Measurements from ENCODE around the gene PSORS1C1. TPM values are rescaled to one million over a fixed set of nuclear protein-coding genes. Genes with fewer than 3 reads are reported as not detected.

Gene PSORS1C1
- polyA plus RNA-seq, 1 donor (not counting 4 experiments of a cell fraction or from before 2014, with no cell fraction given), result 5.7 TPM

DNA sequence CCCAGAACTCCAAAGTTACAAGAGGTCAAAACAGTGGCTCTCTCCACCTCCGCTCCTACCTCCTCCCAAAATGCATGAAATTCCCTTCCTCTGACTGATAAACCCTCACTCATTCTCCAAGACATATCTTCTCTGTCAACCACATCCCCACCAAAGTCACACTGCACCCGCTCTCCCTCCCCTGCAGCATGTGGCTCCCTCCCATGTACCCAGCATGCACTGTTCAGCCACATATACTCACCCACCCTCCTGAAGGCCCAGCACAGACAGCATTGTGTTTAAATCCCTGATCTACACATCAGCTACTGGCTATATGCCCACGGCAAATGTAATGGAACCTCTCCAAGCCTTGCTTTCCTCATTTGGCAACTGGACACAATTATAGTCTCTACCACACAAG, 61.4 kb downstream of the PSORS1C1 start:
- no peak overlapping the region for H2AFZ ChIP-seq (ENCODE audit: control insufficient read depth, low read length)
- peaks cover 17% of the 10 kb centered on the region for H3K4me1 ChIP-seq (ENCODE audit: control insufficient read depth, extremely low read depth, insufficient read depth, low read length)
- no peaks in the 10 kb centered on the region for H3K79me2 ChIP-seq (ENCODE audit: control insufficient read depth, insufficient read depth, low read length)
- no peak overlapping the region for H3K4me3 ChIP-seq (ENCODE audit: control insufficient read depth in 2 of 3, extremely low read depth in 1 of 3, insufficient read depth in 2 of 3, low read depth in 1 of 3, low read length in 3 of 3)
- no peak overlapping the region for H3K27ac ChIP-seq (ENCODE audit: control insufficient read depth, insufficient read depth, low read length)
- DNase-seq (ENCODE audit: low read depth, low spot score) (no peak), FAIRE-seq (peak; percentile 39)
- H3K9me1 ChIP-seq (ENCODE audit: control insufficient read depth, extremely low read depth, insufficient read depth, low read length), result no peaks in the 10 kb centered on the region
- dilution Hi-C loops (cut with MboI; ENCODE audit: extremely low pct_ligation_motif_present, low sequenced_read_pairs), result no loop called here
- H3K4me2 ChIP-seq (ENCODE audit: control insufficient read depth, extremely low read depth, insufficient read depth, low read depth, low read length), result no peak overlapping the region
- no peaks in the 10 kb centered on the region for H3K9me3 ChIP-seq (ENCODE audit: control insufficient read depth, low read depth, low read length)
- no peak for TF ChIP-seq EZH2 (IDR thresholded peaks at IDR 0.05; ENCODE audit: low read length)
- TF ChIP-seq, protein P1, sequence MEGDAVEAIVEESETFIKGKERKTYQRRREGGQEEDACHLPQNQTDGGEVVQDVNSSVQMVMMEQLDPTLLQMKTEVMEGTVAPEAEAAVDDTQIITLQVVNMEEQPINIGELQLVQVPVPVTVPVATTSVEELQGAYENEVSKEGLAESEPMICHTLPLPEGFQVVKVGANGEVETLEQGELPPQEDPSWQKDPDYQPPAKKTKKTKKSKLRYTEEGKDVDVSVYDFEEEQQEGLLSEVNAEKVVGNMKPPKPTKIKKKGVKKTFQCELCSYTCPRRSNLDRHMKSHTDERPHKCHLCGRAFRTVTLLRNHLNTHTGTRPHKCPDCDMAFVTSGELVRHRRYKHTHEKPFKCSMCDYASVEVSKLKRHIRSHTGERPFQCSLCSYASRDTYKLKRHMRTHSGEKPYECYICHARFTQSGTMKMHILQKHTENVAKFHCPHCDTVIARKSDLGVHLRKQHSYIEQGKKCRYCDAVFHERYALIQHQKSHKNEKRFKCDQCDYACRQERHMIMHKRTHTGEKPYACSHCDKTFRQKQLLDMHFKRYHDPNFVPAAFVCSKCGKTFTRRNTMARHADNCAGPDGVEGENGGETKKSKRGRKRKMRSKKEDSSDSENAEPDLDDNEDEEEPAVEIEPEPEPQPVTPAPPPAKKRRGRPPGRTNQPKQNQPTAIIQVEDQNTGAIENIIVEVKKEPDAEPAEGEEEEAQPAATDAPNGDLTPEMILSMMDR (optimal IDR thresholded peaks at IDR 0.05 in 1 of 3, IDR thresholded peaks at IDR 0.05 in 1 of 3, conservative IDR thresholded peaks at IDR 0.05 in 1 of 3; ENCODE audit: extremely low read depth in 1 of 3, insufficient read depth in 2 of 3, low read length in 3 of 3), result no peak
- H4K20me1 ChIP-seq (ENCODE audit: control insufficient read depth, extremely low read depth, insufficient read depth, low read length), result no peaks in the 10 kb centered on the region
- H3K9ac ChIP-seq (ENCODE audit: control insufficient read depth, extremely low read depth, insufficient read depth, low read length), result no peak overlapping the region
- H3K36me3 ChIP-seq (ENCODE audit: control insufficient read depth in 2 of 2, extremely low read depth in 1 of 2, insufficient read depth in 2 of 2, low read length in 2 of 2), result no peaks in the 10 kb centered on the region
- H3K27me3 ChIP-seq (ENCODE audit: control insufficient read depth, extremely low read depth, insufficient read depth, low read length), result no peaks in the 10 kb centered on the region

DNA sequence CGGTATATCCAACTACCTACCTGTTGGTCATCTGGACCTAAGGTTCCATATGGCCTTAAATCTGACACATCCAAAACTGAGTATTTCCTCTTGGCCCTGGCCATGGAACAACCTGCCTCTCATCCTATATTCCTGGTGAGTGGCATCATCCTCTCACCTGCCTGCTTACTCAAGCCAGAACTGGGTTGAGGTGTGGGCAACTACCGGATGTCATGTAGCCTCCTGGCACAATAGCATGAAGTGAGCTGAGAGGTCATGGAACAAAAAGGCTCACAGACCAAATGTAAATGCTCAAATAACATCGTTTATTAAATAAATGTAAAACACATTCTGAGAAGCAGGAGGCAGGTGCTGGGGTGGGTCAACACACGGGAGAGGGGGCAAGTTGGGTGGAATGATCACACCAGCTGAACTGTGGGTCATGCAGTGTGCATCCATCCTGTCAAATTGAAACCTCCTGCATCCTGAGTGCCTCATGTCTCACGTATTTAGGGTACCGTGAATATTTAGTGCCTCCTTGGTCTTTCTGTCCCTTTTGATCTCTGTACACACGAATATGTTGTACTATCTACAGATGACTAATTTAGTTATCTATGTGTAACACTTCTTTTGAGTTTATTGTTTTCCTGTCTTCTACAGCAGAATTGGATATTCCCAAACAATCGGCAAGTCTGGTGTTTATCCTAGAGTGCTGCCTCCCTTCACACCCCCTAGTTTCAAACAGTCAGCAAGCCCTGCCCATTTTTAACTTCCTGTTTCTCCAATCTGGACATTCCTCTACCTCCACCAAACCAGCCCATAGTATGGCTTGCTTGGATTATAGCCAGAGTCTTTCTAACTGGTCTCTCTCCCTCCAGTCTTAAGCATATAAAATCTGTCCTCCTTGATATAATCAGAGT, 63.8 kb downstream of the PSORS1C1 start:
- Histone ChIP-seq H3K4me2 (ENCODE audit: control insufficient read depth, extremely low read depth, insufficient read depth, low read depth, low read length) (peak overlapping the region; percentile 28), H3K4me1 (ENCODE audit: control insufficient read depth, extremely low read depth, insufficient read depth, low read length) (peaks cover 17% of the 10 kb centered on the region), H3K9me3 (ENCODE audit: control insufficient read depth, low read depth, low read length) (no peaks in the 10 kb centered on the region), H3K27me3 (ENCODE audit: control insufficient read depth, extremely low read depth, insufficient read depth, low read length) (no peaks in the 10 kb centered on the region), H4K20me1 (ENCODE audit: control insufficient read depth, extremely low read depth, insufficient read depth, low read length) (no peaks in the 10 kb centered on the region), H3K79me2 (ENCODE audit: control insufficient read depth, insufficient read depth, low read length) (peaks cover 3% of the 10 kb centered on the region), H3K9ac (ENCODE audit: control insufficient read depth, extremely low read depth, insufficient read depth, low read length) (no peak overlapping the region), H3K27ac (ENCODE audit: control insufficient read depth, insufficient read depth, low read length) (no peak overlapping the region), H3K4me3 (ENCODE audit: control insufficient read depth in 2 of 3, extremely low read depth in 1 of 3, insufficient read depth in 2 of 3, low read depth in 1 of 3, low read length in 3 of 3) (no peak overlapping the region), H3K9me1 (ENCODE audit: control insufficient read depth, extremely low read depth, insufficient read depth, low read length) (no peaks in the 10 kb centered on the region), H3K36me3 (ENCODE audit: control insufficient read depth in 2 of 2, extremely low read depth in 1 of 2, insufficient read depth in 2 of 2, low read length in 2 of 2) (no peaks in the 10 kb centered on the region), H2AFZ (ENCODE audit: control insufficient read depth, low read length) (no peak overlapping the region)
- no peak for TF ChIP-seq EZH2 (IDR thresholded peaks at IDR 0.05; ENCODE audit: low read length)
- TF ChIP-seq, protein P1 (optimal IDR thresholded peaks at IDR 0.05 in 1 of 3, IDR thresholded peaks at IDR 0.05 in 1 of 3, conservative IDR thresholded peaks at IDR 0.05 in 1 of 3; ENCODE audit: extremely low read depth in 1 of 3, insufficient read depth in 2 of 3, low read length in 3 of 3), result no peak
- dilution Hi-C loops (cut with MboI; ENCODE audit: extremely low pct_ligation_motif_present, low sequenced_read_pairs), result no loop called here
- DNase-seq (ENCODE audit: low read depth, low spot score), result no peak
- FAIRE-seq, result peak; percentile 39

All from keratinocyte (primary cell).